Body of pancreas (tissue), 4 donors: ENCODE data around the gene FAM47E. TPM values are rescaled to one million over a fixed set of nuclear protein-coding genes. Genes with fewer than 3 reads are reported as not detected.
A peak's percentile ranks its signal among the peaks of the same experiment; 100 is the strongest.

Experiments
- ATAC-seq: fragments of 150-250 bp; one replicate; pipeline ENCODE4 v1.9.1; 2016
- DNase-seq, 4 donors: peaks; one replicate each; pipeline ENCODE4 v3.0.0-alpha.2; 2019
- H3K27ac ChIP-seq, 4 donors: fragments of 200-600 bp; sonication (generic); 1 replicate in 3 of 4; 2 replicates in 1 of 4; pipeline versions ENCODE4 v1.5.1 to v1.6.1; 2016 to 2019; ENCODE audit warnings: mild to moderate bottlenecking in 1 of 4, mixed read lengths in 1 of 4, moderate library complexity in 1 of 4
- H3K27me3 ChIP-seq, 2 donors: fragments of 200-600 bp; sonication (generic); one replicate each; pipeline ENCODE4 v1.6.0; 2016; ENCODE audit warnings: mild to moderate bottlenecking in 1 of 2
- H3K36me3 ChIP-seq, 2 donors: fragments of 200-600 bp; sonication (generic); replicated peaks in 1 of 2; 2 replicates each; pipeline ENCODE4 v1.5.1; 2016; ENCODE audit warnings: low read depth in 2 of 2; ENCODE audit not compliant: insufficient read depth in 1 of 2
- H3K4me1 ChIP-seq: fragments of 200-600 bp; sonication (generic); one replicate; pipeline ENCODE4 v1.6.0; 2016
- H3K4me3 ChIP-seq, 2 donors: fragments of 200-600 bp; sonication (generic); 1 replicate in 1 of 2; 2 replicates in 1 of 2; pipeline ENCODE4 v1.5.1; 2016 to 2019
- H3K9me3 ChIP-seq, 3 donors: fragments of 200-600 bp; sonication (generic); 1 replicate in 2 of 3; 2 replicates in 1 of 3; pipeline ENCODE4 v1.5.1; 2016
- POLR2A ChIP-seq, 3 donors: fragments of 450-650 bp; IDR thresholded peaks; one replicate each; pipeline ENCODE4 v1.6.1; 2016; ENCODE audit warnings: antibody characterized with exemption in 3 of 3, mild to moderate bottlenecking in 2 of 3
- WGBS, 2 donors: methylation state at CpG; one replicate each; pipeline ENCODE4 v1.1.5; 2017; 5-methylcytosine and 5-hydroxymethylcytosine counted together
- intact Hi-C: fragments of 100-400 bp; cut with DNase I; formaldehyde crosslinking; loops from one replicate; pipeline ENCODE4 v1.15.1; 2023
- total RNA-seq, 2 donors: library from RNA; depleted of rRNA; stranded (reverse); fragments of >200 nt; gene quantifications; one replicate each; pipeline ENCODE4 v1.1.0, GENCODE V29; 2016
- TF ChIP-seq, protein P1 (sequence below), 7 experiments: fragments of 450-650 bp in 4 of 7; fragments of 200-600 bp in 3 of 7; sonication (generic) in 3 of 7; IDR thresholded peaks; one replicate each; pipeline ENCODE4 v1.5.1; 2016 to 2019; ENCODE audit warnings: antibody characterized with exemption in 7 of 7

FAM47E gene, protein sequence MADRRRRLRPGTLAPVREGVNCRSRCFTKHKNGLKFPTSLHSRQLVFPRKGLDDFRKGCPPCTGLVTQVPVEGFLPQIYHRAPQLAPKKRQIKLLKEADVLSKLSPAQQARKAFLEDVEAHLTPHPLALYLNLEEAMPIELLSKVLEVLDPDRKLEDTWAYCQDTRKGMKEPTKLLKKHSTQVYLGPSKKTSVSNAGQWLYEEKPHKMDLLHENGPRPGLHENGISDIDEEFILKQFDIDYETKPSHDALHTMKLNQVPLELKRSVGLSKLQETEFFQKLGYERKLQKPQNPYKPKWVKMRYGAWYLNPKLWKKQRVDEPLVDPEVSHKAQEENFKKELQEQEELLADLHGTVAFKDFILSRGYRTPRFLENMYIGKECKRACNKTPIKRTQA
- 10 to 100 TPM; 10.1 to 16.2 TPM for total RNA-seq

GRCh38 chr4:76251441-76252270 lies at the start of gene FAM47E:
Gene FAM47E (plus strand): TSS chr4:76251721. CDS start chr4:76251747, 26 bp downstream.
- H3K4me1 ChIP-seq: peaks cover 23% of the 10 kb centered on the region
- intact Hi-C loops: no loop called here
- DNase-seq: peak; percentile 93 to 95 (median 94)
- no peaks in the 10 kb centered on the region for H3K27me3 ChIP-seq
- no peaks in the 10 kb centered on the region for H3K36me3 ChIP-seq
- H3K27ac ChIP-seq: peak within 1 kb of the TSS; percentile 68 to 87 (median 84)
- H3K4me3 ChIP-seq: peak within 1 kb of the TSS; percentile 43 to 64
- no peaks in the 10 kb centered on the region for H3K9me3 ChIP-seq
- peak; percentile 98 for ATAC-seq
- WGBS, 2 donors: 7 to 12% methylated on average over 27 to 65 of the region's 68 CpGs
- TF ChIP-seq, protein P1, sequence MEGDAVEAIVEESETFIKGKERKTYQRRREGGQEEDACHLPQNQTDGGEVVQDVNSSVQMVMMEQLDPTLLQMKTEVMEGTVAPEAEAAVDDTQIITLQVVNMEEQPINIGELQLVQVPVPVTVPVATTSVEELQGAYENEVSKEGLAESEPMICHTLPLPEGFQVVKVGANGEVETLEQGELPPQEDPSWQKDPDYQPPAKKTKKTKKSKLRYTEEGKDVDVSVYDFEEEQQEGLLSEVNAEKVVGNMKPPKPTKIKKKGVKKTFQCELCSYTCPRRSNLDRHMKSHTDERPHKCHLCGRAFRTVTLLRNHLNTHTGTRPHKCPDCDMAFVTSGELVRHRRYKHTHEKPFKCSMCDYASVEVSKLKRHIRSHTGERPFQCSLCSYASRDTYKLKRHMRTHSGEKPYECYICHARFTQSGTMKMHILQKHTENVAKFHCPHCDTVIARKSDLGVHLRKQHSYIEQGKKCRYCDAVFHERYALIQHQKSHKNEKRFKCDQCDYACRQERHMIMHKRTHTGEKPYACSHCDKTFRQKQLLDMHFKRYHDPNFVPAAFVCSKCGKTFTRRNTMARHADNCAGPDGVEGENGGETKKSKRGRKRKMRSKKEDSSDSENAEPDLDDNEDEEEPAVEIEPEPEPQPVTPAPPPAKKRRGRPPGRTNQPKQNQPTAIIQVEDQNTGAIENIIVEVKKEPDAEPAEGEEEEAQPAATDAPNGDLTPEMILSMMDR (IDR thresholded peaks at IDR 0.05): peak; percentile 31 to 71 (median 48)
- TF ChIP-seq POLR2A (IDR thresholded peaks at IDR 0.05): peak; percentile 38 to 74 (median 71)

- Histone ChIP-seq H3K27me3 (no peaks in the 10 kb centered on the region), H3K36me3 (no peaks in the 10 kb centered on the region), H3K4me1 (peaks cover 94% of the 10 kb centered on the region), H3K9me3 (no peaks in the 10 kb centered on the region), H3K4me3 (no peak overlapping the region), H3K27ac (peak overlapping the region in 1 of 4 donors; percentile 14)
- intact Hi-C loops: no loop called here
- DNase-seq (no peak), ATAC-seq (no peak)
- WGBS, 2 donors: 58 to 79% methylated on average over 4 of the region's 4 CpGs
- no peak for TF ChIP-seq POLR2A (IDR thresholded peaks at IDR 0.05)
- TF ChIP-seq, protein P1 (IDR thresholded peaks at IDR 0.05): no peak
Measured at GRCh38 chr4:76203541-76203940, 48.0 kb upstream of the FAM47E start.

DNA sequence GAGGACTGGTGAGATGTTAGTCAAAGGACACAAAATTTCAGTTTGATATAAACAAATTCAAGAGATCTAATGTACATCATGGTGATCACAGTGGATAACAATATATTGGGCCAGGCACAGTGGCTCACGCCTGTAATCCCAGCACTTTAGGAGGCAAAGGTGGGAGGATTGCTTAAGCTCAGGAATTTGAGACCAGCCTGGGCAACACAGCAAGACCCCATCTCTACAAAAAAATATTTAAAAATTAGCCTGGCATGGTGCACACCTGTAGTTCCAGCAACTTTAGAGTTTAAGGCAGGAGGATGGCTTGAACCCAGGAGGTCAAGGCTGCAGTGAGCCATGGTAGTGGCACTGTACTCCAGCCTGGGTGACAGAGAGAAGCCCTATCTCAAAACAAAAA lies 46.6 kb upstream of the FAM47E start:
- intact Hi-C loops: no loop called here
- Histone ChIP-seq H3K27me3 (no peaks in the 10 kb centered on the region), H3K4me3 (no peak overlapping the region), H3K4me1 (peaks cover 94% of the 10 kb centered on the region), H3K27ac (no peak overlapping the region), H3K36me3 (no peaks in the 10 kb centered on the region), H3K9me3 (no peaks in the 10 kb centered on the region)
- no peak for TF ChIP-seq POLR2A (IDR thresholded peaks at IDR 0.05)
- TF ChIP-seq, protein P1 (IDR thresholded peaks at IDR 0.05): no peak
- DNase-seq: no peak
- no peak for ATAC-seq
- WGBS, 2 donors: 83 to 85% methylated on average over 1 of the region's 1 CpG

- H3K4me3 ChIP-seq: no peak overlapping the region
- peak overlapping the region in 3 of 4 donors; percentile 88 to 98 (median 90) for H3K27ac ChIP-seq
- TF ChIP-seq, protein P1 (IDR thresholded peaks at IDR 0.05): no peak
- TF ChIP-seq POLR2A (IDR thresholded peaks at IDR 0.05): no peak
- no peaks in the 10 kb centered on the region for H3K9me3 ChIP-seq
- intact Hi-C loops: no loop called here
- ATAC-seq (no peak), DNase-seq (no peak)
- H3K27me3 ChIP-seq: no peaks in the 10 kb centered on the region
- no peaks in the 10 kb centered on the region for H3K36me3 ChIP-seq
- H3K4me1 ChIP-seq: peaks cover 94% of the 10 kb centered on the region
Measured at GRCh38 chr4:76205476-76205875, 46.0 kb upstream of the FAM47E start.
